Measurements from ENCODE around the gene CH25H.
"Not testable (repeated sequence)": the region's sequence is repeated elsewhere in the genome, so short reads cannot be mapped to it uniquely, and the experiment has no call there.

The CH25H gene

GRCh38 chr10:89207181-89207800 lies at the start of gene CH25H:
CH25H (minus strand) TSS chr10:89207317; CDS start chr10:89207292, 25 bp downstream.
- DNase-seq, result peak; percentile 88

- no peak for DNase-seq
Measured at GRCh38 chr10:89256340-89256739, 49.2 kb upstream of the CH25H start.

DNA sequence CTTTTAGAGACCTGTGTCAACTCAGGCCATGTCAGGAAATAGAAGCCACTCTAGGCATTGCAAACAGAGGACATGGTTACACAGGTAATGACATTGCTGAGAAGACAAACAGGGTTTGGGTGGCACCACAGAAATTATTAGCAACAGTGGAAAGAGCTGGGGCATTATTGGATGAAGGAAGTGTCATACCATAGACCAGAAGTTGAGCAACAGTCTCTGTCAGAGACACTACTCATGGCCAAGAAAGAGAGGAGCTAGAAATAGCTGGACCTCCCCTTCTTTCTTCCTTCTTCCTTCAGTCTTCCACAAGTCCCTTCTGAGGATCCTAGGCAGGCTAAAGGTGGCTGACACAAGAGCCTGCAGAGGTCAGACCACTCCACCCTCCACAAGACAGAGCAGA lies 48.7 kb upstream of the CH25H start:
- DNase-seq, result no peak

GRCh38 chr10:89255091-89255579 lies 48.0 kb upstream of the CH25H start:
- DNase-seq, result not testable (repeated sequence)

GRCh38 chr10:89252225-89252585 lies 45.1 kb upstream of the CH25H start:
- DNase-seq, result no peak

GRCh38 chr10:89251409-89252224 lies 44.5 kb upstream of the CH25H start, which contains the start of gene LIPA:
LIPA (minus strand) TSS chr10:89251775; CDS start chr10:89247648, 4,127 bp downstream.
- DNase-seq, result peak; percentile 98

DNA sequence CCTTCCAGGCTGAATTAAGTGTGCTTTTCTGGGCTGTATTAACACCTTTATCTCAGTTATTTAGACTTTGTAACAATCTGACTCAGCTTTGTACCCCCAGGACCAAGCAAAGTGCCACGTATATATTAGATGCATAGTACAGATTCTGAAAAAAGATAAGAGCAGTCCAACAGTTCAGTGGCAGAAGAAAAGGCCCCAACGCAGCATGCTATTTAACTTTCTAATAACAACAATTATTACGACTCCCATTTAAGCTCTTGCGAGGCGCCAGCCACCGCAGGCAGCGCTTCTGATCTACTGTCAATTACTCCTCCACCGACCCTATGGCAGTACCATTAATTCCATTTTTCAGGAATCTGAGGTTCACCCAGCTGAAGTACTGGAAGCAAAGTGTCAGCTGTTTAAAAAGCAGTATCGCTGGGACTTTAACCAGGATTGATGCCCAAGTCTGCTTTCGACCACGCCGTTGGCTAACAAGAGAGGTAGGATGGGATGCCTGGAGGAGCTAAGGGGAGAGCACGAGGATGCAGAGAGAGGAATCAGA lies 43.8 kb upstream of the CH25H start:
- no peak for DNase-seq

DNA sequence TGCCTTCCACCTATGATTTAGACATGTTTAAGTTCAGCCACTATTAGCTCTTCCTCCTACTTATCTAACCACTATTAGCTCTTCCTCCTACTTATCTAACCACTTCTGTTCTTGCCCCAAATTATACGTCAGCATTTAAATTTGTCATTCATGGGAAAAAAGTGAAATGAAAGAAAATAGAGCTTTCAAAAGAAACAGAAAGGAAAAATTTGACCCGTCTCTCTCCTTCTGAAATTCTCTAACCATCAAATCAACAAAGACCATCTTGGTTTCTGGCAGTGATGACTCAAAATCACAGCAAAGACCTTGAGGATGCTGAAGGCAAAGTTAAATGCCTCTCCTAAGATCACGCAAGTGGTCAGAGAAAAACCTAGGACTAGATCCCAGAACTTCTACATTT lies 41.9 kb upstream of the CH25H start:
- no peak for DNase-seq

GRCh38 chr10:89247623-89248022 lies 40.5 kb upstream of the CH25H start:
- not testable (repeated sequence) for DNase-seq

DNA sequence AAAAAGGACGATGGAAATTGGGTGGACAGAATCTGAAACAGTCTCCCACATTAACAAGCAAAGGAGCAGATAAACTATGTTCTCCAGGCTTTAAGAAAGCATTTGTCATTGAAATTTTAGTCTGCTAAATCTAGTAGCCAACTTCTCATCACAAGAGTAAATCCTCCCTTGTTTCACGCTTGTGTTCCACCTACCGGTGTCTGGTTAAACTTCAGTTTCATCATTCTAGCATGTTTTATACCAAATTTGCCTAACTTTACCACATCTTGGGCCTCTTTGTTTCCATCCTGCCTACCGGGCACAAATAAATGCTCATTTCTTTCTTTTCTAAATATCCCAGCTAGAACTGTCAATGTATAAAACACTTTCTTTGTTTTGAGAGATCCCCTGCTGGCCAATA lies 38.7 kb upstream of the CH25H start:
- DNase-seq, result no peak

DNA sequence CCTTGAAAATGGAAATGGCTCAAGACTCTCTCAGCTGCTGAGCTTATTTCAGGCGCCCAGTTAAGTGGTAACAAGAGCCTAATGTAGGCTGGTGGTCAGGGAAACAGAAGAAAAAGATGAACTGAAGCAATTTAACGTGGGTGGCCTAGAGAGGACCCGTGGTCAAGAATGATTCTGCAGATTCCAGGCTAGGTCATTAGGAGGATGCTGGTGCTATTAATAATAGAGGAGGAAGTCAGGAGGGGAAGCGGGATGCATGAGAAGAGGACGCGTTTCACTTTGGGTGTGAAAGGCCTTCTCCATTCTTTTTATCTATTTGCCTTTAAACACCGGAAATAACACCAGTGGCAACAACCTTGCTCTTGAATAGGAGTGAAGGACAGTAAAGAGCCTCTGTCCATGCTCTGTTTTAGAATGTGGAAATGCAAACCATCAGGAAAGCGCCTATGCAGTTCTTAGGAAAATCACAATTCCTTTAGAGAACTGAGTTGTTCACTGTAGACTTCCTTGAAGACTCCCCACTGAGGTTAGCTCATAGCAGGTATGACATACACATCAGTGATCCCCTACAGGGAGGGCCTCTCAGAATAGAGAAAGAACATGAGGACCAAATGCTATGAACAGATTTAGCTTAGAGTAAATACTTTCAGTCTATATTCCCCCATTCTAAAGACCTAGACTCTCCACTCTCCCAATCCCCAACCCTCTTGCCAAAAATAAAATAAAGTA lies 35.9 kb upstream of the CH25H start:
- DNase-seq, result no peak

DNA sequence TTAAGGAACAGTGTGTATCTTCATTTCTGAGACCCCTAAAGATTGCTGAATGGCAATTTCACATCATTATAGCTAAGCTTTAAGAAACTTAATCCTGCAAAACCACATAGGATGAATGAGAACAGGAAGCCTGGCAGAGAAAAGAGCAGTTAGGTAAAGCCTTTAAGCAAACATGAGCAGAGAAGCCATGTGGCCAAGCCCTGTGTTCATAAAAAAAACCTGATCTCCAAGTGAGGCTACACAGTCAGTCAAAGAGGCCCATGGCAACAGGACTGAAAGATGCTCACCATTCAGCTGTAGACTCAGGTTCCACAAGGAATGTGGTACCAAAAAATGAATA lies 35.2 kb upstream of the CH25H start:
- no peak for DNase-seq

DNA sequence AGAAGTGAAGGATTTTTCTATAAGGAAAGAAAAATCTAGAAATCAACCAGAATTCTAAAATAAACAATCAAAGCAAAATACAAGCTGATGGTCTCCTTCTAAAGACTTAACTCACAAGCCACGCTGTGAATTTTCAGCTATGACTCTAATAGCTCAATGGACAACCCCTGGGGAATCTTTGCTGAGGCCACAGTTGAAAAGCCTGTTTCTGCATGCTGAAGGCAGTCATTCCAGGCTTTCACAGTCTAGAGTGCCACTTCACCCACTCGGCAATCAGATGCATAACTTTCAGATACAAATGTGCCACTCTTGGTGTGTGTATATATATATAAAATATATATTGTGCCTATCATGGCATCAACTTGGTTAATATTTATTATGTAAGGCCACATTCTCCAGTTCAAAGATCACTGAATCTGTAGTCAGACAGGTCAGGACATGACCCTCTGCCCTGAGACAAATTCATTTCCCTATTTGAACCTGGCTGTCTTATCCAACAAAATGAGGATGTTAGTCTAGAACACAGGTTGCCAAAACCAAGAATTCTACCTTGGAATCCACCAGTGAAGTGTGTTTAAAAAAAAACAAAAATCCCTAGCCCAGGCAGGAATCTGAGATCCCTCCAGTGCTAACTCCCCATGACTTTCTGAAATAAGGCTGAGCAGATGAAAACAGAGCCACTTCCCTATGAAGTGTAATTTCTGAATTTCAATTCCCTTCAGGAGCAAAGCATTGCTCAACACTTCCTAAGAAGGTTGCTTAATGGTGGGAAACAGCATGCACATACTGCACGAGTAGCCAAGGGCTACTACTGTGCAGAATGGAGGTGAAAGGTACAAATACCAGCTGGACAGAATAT lies 34.6 kb upstream of the CH25H start:
- no peak for DNase-seq

- DNase-seq, result no peak
Measured at GRCh38 chr10:89241026-89241425, 33.9 kb upstream of the CH25H start.

GRCh38 chr10:89240519-89240918 lies 33.4 kb upstream of the CH25H start:
- no peak for DNase-seq

GRCh38 chr10:89238956-89239644 lies 32.0 kb upstream of the CH25H start:
- DNase-seq, result no peak

GRCh38 chr10:89237849-89238248 lies 30.7 kb upstream of the CH25H start:
- DNase-seq, result no peak

- no peak for DNase-seq
Measured at GRCh38 chr10:89236226-89236797, 29.2 kb upstream of the CH25H start.

GRCh38 chr10:89235073-89235798 lies 28.1 kb upstream of the CH25H start:
- DNase-seq, result peak; percentile 40

- DNase-seq, result no peak
Measured at GRCh38 chr10:89233033-89233432, 25.9 kb upstream of the CH25H start.

DNA sequence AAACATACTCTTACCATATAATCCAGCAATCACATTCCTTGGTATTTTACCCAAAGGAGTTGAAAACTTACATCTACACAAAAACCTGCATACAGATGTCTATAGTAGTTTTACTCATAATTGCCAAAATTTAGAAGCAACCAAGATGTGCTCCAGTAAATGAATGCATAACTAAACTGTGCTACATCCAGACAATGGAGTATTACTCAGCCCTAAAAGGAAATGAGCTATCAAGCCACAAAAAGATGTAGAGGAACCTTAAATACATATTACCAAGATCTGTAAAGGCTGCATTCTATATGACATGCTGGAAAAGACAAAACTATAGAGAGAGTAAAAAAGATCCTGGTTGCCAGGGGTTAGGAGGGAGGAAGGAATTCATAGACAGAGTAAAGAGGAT lies 21.8 kb upstream of the CH25H start:
- no peak for DNase-seq

Measured in femur (tissue), 1 donor.